Measurements from ENCODE around the gene EXT2.

DNA sequence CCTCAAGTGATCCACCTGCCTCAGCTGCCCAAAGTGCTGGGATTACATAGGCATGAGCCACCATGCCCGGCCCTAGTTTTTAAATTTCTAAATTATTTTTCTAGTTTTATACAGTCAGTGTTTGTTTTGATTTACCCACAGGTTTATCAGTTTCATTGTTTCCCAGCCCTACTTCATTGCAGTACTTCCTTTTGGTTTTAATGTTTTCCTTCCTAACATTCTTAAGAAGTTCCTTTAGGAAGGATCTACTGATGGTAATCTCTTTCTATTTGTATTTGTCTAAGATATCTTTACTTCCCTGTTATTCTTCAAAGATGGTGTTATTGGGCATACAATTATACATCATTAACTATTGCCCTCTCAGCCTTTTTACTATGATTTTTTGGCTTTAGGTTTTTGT is 4.9 kb upstream of the EXT2 start:
- TF ChIP-seq, protein P1, sequence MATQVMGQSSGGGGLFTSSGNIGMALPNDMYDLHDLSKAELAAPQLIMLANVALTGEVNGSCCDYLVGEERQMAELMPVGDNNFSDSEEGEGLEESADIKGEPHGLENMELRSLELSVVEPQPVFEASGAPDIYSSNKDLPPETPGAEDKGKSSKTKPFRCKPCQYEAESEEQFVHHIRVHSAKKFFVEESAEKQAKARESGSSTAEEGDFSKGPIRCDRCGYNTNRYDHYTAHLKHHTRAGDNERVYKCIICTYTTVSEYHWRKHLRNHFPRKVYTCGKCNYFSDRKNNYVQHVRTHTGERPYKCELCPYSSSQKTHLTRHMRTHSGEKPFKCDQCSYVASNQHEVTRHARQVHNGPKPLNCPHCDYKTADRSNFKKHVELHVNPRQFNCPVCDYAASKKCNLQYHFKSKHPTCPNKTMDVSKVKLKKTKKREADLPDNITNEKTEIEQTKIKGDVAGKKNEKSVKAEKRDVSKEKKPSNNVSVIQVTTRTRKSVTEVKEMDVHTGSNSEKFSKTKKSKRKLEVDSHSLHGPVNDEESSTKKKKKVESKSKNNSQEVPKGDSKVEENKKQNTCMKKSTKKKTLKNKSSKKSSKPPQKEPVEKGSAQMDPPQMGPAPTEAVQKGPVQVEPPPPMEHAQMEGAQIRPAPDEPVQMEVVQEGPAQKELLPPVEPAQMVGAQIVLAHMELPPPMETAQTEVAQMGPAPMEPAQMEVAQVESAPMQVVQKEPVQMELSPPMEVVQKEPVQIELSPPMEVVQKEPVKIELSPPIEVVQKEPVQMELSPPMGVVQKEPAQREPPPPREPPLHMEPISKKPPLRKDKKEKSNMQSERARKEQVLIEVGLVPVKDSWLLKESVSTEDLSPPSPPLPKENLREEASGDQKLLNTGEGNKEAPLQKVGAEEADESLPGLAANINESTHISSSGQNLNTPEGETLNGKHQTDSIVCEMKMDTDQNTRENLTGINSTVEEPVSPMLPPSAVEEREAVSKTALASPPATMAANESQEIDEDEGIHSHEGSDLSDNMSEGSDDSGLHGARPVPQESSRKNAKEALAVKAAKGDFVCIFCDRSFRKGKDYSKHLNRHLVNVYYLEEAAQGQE (IDR thresholded peaks at IDR 0.05; ENCODE audit: unreplicated experiment) = no peak
- TF ChIP-seq, protein P2, sequence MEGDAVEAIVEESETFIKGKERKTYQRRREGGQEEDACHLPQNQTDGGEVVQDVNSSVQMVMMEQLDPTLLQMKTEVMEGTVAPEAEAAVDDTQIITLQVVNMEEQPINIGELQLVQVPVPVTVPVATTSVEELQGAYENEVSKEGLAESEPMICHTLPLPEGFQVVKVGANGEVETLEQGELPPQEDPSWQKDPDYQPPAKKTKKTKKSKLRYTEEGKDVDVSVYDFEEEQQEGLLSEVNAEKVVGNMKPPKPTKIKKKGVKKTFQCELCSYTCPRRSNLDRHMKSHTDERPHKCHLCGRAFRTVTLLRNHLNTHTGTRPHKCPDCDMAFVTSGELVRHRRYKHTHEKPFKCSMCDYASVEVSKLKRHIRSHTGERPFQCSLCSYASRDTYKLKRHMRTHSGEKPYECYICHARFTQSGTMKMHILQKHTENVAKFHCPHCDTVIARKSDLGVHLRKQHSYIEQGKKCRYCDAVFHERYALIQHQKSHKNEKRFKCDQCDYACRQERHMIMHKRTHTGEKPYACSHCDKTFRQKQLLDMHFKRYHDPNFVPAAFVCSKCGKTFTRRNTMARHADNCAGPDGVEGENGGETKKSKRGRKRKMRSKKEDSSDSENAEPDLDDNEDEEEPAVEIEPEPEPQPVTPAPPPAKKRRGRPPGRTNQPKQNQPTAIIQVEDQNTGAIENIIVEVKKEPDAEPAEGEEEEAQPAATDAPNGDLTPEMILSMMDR (conservative IDR thresholded peaks at IDR 0.05; ENCODE audit: low read depth in 2 of 2) = no peak
- TF ChIP-seq EZH2 (IDR thresholded peaks at IDR 0.05; ENCODE audit: low read depth, unreplicated experiment) (no peak), POLR2AphosphoS5 (IDR thresholded peaks at IDR 0.05; ENCODE audit: low read depth) (no peak), STAT1 (IDR thresholded peaks at IDR 0.05; ENCODE audit: unreplicated experiment) (no peak), EZH2phosphoT487 (IDR thresholded peaks at IDR 0.05; ENCODE audit: unreplicated experiment) (no peak), CREB1 (CRISPR knock-in tag; IDR thresholded peaks at IDR 0.05; ENCODE audit: low read depth) (no peak), JUNB (IDR thresholded peaks at IDR 0.05; ENCODE audit: unreplicated experiment) (no peak), ZNF114 (CRISPR knock-in tag; IDR thresholded peaks at IDR 0.05) (no peak), NANOG (IDR thresholded peaks at IDR 0.05; ENCODE audit: borderline replicate concordance) (no peak), ZNF331 (CRISPR knock-in tag; IDR thresholded peaks at IDR 0.05; ENCODE audit: low read depth) (no peak)
- TF ChIP-seq, protein P3, sequence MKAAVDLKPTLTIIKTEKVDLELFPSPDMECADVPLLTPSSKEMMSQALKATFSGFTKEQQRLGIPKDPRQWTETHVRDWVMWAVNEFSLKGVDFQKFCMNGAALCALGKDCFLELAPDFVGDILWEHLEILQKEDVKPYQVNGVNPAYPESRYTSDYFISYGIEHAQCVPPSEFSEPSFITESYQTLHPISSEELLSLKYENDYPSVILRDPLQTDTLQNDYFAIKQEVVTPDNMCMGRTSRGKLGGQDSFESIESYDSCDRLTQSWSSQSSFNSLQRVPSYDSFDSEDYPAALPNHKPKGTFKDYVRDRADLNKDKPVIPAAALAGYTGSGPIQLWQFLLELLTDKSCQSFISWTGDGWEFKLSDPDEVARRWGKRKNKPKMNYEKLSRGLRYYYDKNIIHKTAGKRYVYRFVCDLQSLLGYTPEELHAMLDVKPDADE (IDR thresholded peaks at IDR 0.05) = no peak
